GM23338 (cell line): ENCODE results near the gene CAMTA1. TPM values are rescaled to one million over a fixed set of nuclear protein-coding genes. Genes with fewer than 3 reads are reported as not detected.

Experiments
- ATAC-seq: fragments of 200-7000 bp; cut with Tn5 transposase; 3 replicates; pipeline ENCODE4 v1.9.1; 2020
- DNase-seq: peaks from one replicate; pipeline ENCODE4 v3.0.0-alpha.2; 2015; ENCODE audit warnings: low spot score
- H2AFZ ChIP-seq: fragments of 200-600 bp; sonication (generic); 2 replicates; pipeline ENCODE4 v1.8.0; 2016; ENCODE audit warnings: antibody characterized with exemption, mild to moderate bottlenecking, moderate library complexity
- H3F3A ChIP-seq: fragments of 200-600 bp; sonication (generic); replicated peaks from 2 replicates; pipeline ENCODE4 v1.8.0; 2017; ENCODE audit warnings: antibody characterized with exemption, mixed run types, low read depth
- H3K27ac ChIP-seq: fragments of 200-600 bp; sonication (generic); 2 replicates; pipeline ENCODE4 v1.6.1; 2016; ENCODE audit warnings: low read depth
- H3K27me3 ChIP-seq: fragments of 200-600 bp; sonication (generic); 2 replicates; pipeline ENCODE4 v1.8.0; 2016; ENCODE audit warnings: mild to moderate bottlenecking, mixed run types, moderate library complexity; ENCODE audit not compliant: insufficient read depth
- H3K36me3 ChIP-seq: fragments of 200-600 bp; sonication (generic); 2 replicates; pipeline ENCODE4 v1.8.0; 2016; ENCODE audit warnings: mild to moderate bottlenecking; ENCODE audit not compliant: insufficient read depth
- H3K4me1 ChIP-seq: fragments of 200-600 bp; sonication (generic); 2 replicates; pipeline ENCODE4 v1.8.0; 2016; ENCODE audit warnings: mild to moderate bottlenecking, moderate library complexity; ENCODE audit not compliant: insufficient read depth
- H3K4me2 ChIP-seq: fragments of 200-600 bp; sonication (generic); 2 replicates; pipeline ENCODE4 v1.7.1; 2017; ENCODE audit warnings: mixed run types
- H3K4me3 ChIP-seq: fragments of 200-600 bp; sonication (generic); 2 replicates; pipeline ENCODE4 v1.6.1; 2016; ENCODE audit warnings: mixed run types
- H3K79me2 ChIP-seq: fragments of 200-600 bp; sonication (generic); replicated peaks from 2 replicates; pipeline ENCODE4 v1.8.0; 2017; ENCODE audit warnings: mild to moderate bottlenecking; ENCODE audit not compliant: insufficient read depth
- H3K9me2 ChIP-seq: fragments of 200-600 bp; sonication (generic); 2 replicates; pipeline ENCODE4 v1.8.0; 2017; ENCODE audit not compliant: insufficient read depth
- H4K20me1 ChIP-seq: fragments of 200-600 bp; sonication (generic); replicated peaks from 2 replicates; pipeline ENCODE4 v1.8.0; 2017; ENCODE audit warnings: mild to moderate bottlenecking; ENCODE audit not compliant: insufficient read depth
- H3K27ac Mint-ChIP-seq: 2 replicates; pipeline ENCODE4 v1.8.0; 2020; ENCODE audit warnings: inconsistent platforms, mild to moderate bottlenecking, moderate library complexity, mixed read lengths
- H3K27me3 Mint-ChIP-seq: 3 replicates; pipeline ENCODE4 v1.8.0; 2022; ENCODE audit warnings: low read depth, mild to moderate bottlenecking, moderate library complexity, mixed read lengths, inconsistent platforms; ENCODE audit not compliant: insufficient read depth, poor library complexity
- H3K36me3 Mint-ChIP-seq: 3 replicates; pipeline ENCODE4 v1.8.0; 2021; ENCODE audit warnings: low read depth, mild to moderate bottlenecking, inconsistent platforms, moderate library complexity, mixed read lengths
- H3K4me1 Mint-ChIP-seq: 3 replicates; pipeline ENCODE4 v1.8.0; 2020; ENCODE audit warnings: mild to moderate bottlenecking, inconsistent platforms, mixed read lengths
- H3K4me3 Mint-ChIP-seq: 3 replicates; pipeline ENCODE4 v1.8.0; 2021; ENCODE audit warnings: moderate library complexity, mild to moderate bottlenecking, inconsistent platforms, mixed read lengths
- H3K9me3 Mint-ChIP-seq: 3 replicates; pipeline ENCODE4 v1.8.0; 2020; ENCODE audit warnings: moderate library complexity, mild to moderate bottlenecking, inconsistent platforms, mixed read lengths
- CREB1 ChIP-seq: fragments of 250-450 bp; sonication (Bioruptor Pico); IDR thresholded peaks from 2 replicates; pipeline ENCODE4 v1.5.0; 2020; ENCODE audit warnings: low read depth, mild to moderate bottlenecking, moderate library complexity
- EZH2 ChIP-seq: fragments of 200-600 bp; sonication (generic); IDR thresholded peaks from one replicate; pipeline ENCODE4 v1.8.0; 2017; ENCODE audit warnings: antibody characterized with exemption, mild to moderate bottlenecking, low read depth; ENCODE audit not compliant: unreplicated experiment
- EZH2phosphoT487 ChIP-seq: fragments of 200-600 bp; sonication (generic); IDR thresholded peaks from one replicate; pipeline ENCODE4 v1.8.1; 2018; ENCODE audit warnings: antibody characterized with exemption; ENCODE audit not compliant: unreplicated experiment
- JUNB ChIP-seq: IDR thresholded peaks from one replicate; pipeline ENCODE4 v1.6.1; 2016; ENCODE audit warnings: antibody characterized with exemption; ENCODE audit not compliant: unreplicated experiment
- NANOG ChIP-seq: IDR thresholded peaks from 2 replicates; pipeline ENCODE4 v1.6.1; 2016; ENCODE audit warnings: antibody characterized with exemption, borderline replicate concordance
- POLR2AphosphoS5 ChIP-seq: IDR thresholded peaks from 2 replicates; pipeline ENCODE4 v1.6.1; 2016; ENCODE audit warnings: antibody characterized with exemption, low read depth
- STAT1 ChIP-seq: IDR thresholded peaks from one replicate; pipeline ENCODE4 v1.6.1; 2016; ENCODE audit warnings: antibody characterized with exemption; ENCODE audit not compliant: unreplicated experiment
- ZNF114 ChIP-seq: fragments of 250-450 bp; sonication (Bioruptor Pico); IDR thresholded peaks from 2 replicates; pipeline ENCODE4 v1.5.0; 2020; ENCODE audit warnings: mild to moderate bottlenecking, moderate library complexity
- ZNF331 ChIP-seq: fragments of 250-450 bp; sonication (Bioruptor Pico); IDR thresholded peaks from 2 replicates; pipeline ENCODE4 v1.5.0; 2020; ENCODE audit warnings: low read depth, mild to moderate bottlenecking, moderate library complexity
- polyA plus RNA-seq: library from polyadenylated mRNA; unstranded; fragments of >200 nt; fragmentation: Nextera tagmentation; extraction: Ambion mirVana; gene quantifications from 2 replicates; pipeline ENCODE4 v1.2.1, GENCODE V29; 2016
- total RNA-seq: library from RNA; depleted of rRNA; stranded (reverse); fragments of >200 nt; shearing (Covaris generic); gene quantifications from 2 replicates; pipeline ENCODE4 v1.2.3, GENCODE V29; 2014
- TF ChIP-seq, protein P1 (sequence below): IDR thresholded peaks from 2 replicates; pipeline ENCODE4 v1.6.1; 2016; ENCODE audit warnings: antibody characterized with exemption
- TF ChIP-seq, protein P2 (sequence below): IDR thresholded peaks from one replicate; pipeline ENCODE4 v1.6.1; 2018; ENCODE audit warnings: antibody characterized with exemption; ENCODE audit not compliant: unreplicated experiment
- TF ChIP-seq, protein P3 (sequence below): fragments of 250-450 bp; sonication (Bioruptor Pico); IDR thresholded peaks from 2 replicates; pipeline ENCODE4 v1.5.0; 2020; ENCODE audit warnings: mild to moderate bottlenecking, moderate library complexity
- TF ChIP-seq, protein P4 (sequence below), 2 experiments: fragments of 200-600 bp in 1 of 2; sonication (generic) in 1 of 2; conservative IDR thresholded peaks; 2 replicates each; pipeline versions ENCODE4 v1.5.1 to v1.6.1; 2016 to 2017; ENCODE audit warnings: antibody characterized with exemption in 2 of 2, low read depth in 2 of 2, mild to moderate bottlenecking in 2 of 2, moderate library complexity in 1 of 2

Gene CAMTA1
- total and polyA plus RNA-seq, 2 experiments from 2014 or later, result 115 to 519 TPM

DNA sequence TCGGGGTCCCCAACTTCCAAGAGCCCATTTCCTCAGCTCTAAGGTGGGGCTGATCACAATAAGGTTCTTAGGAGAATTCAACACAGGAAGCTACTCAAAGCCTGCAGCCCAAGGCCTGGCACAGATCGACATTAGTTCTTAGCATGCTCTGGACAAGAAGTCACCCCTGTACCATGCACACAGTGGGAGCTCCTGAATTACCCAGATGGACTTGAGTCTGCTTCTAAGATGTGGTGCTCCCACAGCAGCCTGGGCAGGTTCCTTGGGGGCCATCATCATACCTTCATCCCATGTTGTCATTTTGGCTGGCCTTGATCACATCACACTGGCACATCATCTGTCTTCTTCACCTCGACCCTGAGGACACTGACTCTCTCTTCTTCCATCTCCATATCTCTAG, 832.6 kb downstream of the CAMTA1 start:
- Mint-ChIP-seq H3K4me3 (no peak overlapping the region), H3K4me1 (peaks cover 18% of the 10 kb centered on the region), H3K27me3 (peaks cover 5% of the 10 kb centered on the region), H3K27ac (no peak overlapping the region), H3K9me3 (no peaks in the 10 kb centered on the region), H3K36me3 (no peaks in the 10 kb centered on the region)
- H3K36me3 ChIP-seq, result no peaks in the 10 kb centered on the region
- no peaks in the 10 kb centered on the region for H3K4me1 ChIP-seq
- no peak for TF ChIP-seq EZH2
- TF ChIP-seq, protein P1, sequence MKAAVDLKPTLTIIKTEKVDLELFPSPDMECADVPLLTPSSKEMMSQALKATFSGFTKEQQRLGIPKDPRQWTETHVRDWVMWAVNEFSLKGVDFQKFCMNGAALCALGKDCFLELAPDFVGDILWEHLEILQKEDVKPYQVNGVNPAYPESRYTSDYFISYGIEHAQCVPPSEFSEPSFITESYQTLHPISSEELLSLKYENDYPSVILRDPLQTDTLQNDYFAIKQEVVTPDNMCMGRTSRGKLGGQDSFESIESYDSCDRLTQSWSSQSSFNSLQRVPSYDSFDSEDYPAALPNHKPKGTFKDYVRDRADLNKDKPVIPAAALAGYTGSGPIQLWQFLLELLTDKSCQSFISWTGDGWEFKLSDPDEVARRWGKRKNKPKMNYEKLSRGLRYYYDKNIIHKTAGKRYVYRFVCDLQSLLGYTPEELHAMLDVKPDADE, result no peak
- TF ChIP-seq ZNF114, result no peak
- TF ChIP-seq CREB1, result no peak
- TF ChIP-seq EZH2phosphoT487, result no peak
- TF ChIP-seq, protein P2, sequence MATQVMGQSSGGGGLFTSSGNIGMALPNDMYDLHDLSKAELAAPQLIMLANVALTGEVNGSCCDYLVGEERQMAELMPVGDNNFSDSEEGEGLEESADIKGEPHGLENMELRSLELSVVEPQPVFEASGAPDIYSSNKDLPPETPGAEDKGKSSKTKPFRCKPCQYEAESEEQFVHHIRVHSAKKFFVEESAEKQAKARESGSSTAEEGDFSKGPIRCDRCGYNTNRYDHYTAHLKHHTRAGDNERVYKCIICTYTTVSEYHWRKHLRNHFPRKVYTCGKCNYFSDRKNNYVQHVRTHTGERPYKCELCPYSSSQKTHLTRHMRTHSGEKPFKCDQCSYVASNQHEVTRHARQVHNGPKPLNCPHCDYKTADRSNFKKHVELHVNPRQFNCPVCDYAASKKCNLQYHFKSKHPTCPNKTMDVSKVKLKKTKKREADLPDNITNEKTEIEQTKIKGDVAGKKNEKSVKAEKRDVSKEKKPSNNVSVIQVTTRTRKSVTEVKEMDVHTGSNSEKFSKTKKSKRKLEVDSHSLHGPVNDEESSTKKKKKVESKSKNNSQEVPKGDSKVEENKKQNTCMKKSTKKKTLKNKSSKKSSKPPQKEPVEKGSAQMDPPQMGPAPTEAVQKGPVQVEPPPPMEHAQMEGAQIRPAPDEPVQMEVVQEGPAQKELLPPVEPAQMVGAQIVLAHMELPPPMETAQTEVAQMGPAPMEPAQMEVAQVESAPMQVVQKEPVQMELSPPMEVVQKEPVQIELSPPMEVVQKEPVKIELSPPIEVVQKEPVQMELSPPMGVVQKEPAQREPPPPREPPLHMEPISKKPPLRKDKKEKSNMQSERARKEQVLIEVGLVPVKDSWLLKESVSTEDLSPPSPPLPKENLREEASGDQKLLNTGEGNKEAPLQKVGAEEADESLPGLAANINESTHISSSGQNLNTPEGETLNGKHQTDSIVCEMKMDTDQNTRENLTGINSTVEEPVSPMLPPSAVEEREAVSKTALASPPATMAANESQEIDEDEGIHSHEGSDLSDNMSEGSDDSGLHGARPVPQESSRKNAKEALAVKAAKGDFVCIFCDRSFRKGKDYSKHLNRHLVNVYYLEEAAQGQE, result no peak
- no peak for TF ChIP-seq JUNB
- TF ChIP-seq, protein P3, sequence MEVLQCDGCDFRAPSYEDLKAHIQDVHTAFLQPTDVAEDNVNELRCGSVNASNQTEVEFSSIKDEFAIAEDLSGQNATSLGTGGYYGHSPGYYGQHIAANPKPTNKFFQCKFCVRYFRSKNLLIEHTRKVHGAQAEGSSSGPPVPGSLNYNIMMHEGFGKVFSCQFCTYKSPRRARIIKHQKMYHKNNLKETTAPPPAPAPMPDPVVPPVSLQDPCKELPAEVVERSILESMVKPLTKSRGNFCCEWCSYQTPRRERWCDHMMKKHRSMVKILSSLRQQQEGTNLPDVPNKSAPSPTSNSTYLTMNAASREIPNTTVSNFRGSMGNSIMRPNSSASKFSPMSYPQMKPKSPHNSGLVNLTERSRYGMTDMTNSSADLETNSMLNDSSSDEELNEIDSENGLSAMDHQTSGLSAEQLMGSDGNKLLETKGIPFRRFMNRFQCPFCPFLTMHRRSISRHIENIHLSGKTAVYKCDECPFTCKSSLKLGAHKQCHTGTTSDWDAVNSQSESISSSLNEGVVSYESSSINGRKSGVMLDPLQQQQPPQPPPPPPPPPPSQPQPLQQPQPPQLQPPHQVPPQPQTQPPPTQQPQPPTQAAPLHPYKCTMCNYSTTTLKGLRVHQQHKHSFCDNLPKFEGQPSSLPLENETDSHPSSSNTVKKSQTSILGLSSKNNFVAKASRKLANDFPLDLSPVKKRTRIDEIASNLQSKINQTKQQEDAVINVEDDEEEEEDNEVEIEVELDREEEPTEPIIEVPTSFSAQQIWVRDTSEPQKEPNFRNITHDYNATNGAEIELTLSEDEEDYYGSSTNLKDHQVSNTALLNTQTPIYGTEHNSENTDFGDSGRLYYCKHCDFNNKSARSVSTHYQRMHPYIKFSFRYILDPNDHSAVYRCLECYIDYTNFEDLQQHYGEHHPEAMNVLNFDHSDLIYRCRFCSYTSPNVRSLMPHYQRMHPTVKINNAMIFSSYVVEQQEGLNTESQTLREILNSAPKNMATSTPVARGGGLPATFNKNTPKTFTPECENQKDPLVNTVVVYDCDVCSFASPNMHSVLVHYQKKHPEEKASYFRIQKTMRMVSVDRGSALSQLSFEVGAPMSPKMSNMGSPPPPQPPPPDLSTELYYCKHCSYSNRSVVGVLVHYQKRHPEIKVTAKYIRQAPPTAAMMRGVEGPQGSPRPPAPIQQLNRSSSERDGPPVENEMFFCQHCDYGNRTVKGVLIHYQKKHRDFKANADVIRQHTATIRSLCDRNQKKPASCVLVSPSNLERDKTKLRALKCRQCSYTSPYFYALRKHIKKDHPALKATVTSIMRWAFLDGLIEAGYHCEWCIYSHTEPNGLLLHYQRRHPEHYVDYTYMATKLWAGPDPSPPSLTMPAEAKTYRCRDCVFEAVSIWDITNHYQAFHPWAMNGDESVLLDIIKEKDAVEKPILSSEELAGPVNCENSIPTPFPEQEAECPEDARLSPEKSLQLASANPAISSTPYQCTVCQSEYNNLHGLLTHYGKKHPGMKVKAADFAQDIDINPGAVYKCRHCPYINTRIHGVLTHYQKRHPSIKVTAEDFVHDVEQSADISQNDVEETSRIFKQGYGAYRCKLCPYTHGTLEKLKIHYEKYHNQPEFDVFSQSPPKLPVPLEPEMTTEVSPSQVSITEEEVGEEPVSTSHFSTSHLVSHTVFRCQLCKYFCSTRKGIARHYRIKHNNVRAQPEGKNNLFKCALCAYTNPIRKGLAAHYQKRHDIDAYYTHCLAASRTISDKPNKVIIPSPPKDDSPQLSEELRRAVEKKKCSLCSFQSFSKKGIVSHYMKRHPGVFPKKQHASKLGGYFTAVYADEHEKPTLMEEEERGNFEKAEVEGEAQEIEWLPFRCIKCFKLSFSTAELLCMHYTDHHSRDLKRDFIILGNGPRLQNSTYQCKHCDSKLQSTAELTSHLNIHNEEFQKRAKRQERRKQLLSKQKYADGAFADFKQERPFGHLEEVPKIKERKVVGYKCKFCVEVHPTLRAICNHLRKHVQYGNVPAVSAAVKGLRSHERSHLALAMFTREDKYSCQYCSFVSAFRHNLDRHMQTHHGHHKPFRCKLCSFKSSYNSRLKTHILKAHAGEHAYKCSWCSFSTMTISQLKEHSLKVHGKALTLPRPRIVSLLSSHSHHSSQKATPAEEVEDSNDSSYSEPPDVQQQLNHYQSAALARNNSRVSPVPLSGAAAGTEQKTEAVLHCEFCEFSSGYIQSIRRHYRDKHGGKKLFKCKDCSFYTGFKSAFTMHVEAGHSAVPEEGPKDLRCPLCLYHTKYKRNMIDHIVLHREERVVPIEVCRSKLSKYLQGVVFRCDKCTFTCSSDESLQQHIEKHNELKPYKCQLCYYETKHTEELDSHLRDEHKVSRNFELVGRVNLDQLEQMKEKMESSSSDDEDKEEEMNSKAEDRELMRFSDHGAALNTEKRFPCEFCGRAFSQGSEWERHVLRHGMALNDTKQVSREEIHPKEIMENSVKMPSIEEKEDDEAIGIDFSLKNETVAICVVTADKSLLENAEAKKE (CRISPR knock-in tag), result no peak
- TF ChIP-seq STAT1, result no peak
- TF ChIP-seq, protein P4, sequence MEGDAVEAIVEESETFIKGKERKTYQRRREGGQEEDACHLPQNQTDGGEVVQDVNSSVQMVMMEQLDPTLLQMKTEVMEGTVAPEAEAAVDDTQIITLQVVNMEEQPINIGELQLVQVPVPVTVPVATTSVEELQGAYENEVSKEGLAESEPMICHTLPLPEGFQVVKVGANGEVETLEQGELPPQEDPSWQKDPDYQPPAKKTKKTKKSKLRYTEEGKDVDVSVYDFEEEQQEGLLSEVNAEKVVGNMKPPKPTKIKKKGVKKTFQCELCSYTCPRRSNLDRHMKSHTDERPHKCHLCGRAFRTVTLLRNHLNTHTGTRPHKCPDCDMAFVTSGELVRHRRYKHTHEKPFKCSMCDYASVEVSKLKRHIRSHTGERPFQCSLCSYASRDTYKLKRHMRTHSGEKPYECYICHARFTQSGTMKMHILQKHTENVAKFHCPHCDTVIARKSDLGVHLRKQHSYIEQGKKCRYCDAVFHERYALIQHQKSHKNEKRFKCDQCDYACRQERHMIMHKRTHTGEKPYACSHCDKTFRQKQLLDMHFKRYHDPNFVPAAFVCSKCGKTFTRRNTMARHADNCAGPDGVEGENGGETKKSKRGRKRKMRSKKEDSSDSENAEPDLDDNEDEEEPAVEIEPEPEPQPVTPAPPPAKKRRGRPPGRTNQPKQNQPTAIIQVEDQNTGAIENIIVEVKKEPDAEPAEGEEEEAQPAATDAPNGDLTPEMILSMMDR (conservative IDR thresholded peaks at IDR 0.05; ENCODE audit: low read depth in 2 of 2), result no peak
- no peak for TF ChIP-seq NANOG
- no peak for TF ChIP-seq POLR2AphosphoS5
- TF ChIP-seq ZNF331 (CRISPR knock-in tag), result no peak
- no peaks in the 10 kb centered on the region for H3K79me2 ChIP-seq
- no peak overlapping the region for H3K4me2 ChIP-seq
- no peak overlapping the region for H3K4me3 ChIP-seq
- no peaks in the 10 kb centered on the region for H3K27me3 ChIP-seq
- ATAC-seq (no peak), DNase-seq (no peak)
- no peak overlapping the region for H2AFZ ChIP-seq
- H3K27ac ChIP-seq, result no peak overlapping the region
- H3K9me2 ChIP-seq, result no peaks in the 10 kb centered on the region
- H4K20me1 ChIP-seq, result no peaks in the 10 kb centered on the region; the same call in 1 of the 2 replicates
- H3F3A ChIP-seq, result no peaks in the 10 kb centered on the region
